Muscle of back (tissue), 11 donors: ENCODE results near the gene MAPK13. TPM values are rescaled to one million over a fixed set of nuclear protein-coding genes. Genes with fewer than 3 reads are reported as not detected.
"Not testable (repeated sequence)": the region's sequence is repeated elsewhere in the genome, so short reads cannot be mapped to it uniquely, and the experiment has no call there.

ENCODE experiments used
- DNase-seq, 3 donors: peaks; one replicate each; pipeline versions ENCODE4 v3.0.0 to v3.0.0-alpha.2; 2013
- polyA plus RNA-seq, 10 donors: library from polyadenylated mRNA; unstranded; fragments of 120-200 nt; gene quantifications; one replicate each; pipeline ENCODE4 v1.2.1, GENCODE V29; 2013; ENCODE audit not compliant: insufficient read length in 10 of 10

The MAPK13 gene
- polyA plus RNA-seq, 10 donors, result 3.3 to 15.4 (median 6.4) TPM

GRCh38 chr6:36113703-36114102, 16.6 kb upstream of the MAPK13 start:
- DNase-seq, result peak in 1 of 3 donors; percentile 43

GRCh38 chr6:36114798-36115408, 15.4 kb upstream of the MAPK13 start:
- DNase-seq, result no peak

- no peak for DNase-seq
These were observed 14.9 kb upstream of the MAPK13 start for GRCh38 chr6:36115412-36115811.

- no peak for DNase-seq
These were observed 14.0 kb upstream of the MAPK13 start for GRCh38 chr6:36116066-36116864.

GRCh38 chr6:36116943-36117342, 13.4 kb upstream of the MAPK13 start:
- no peak for DNase-seq

- no peak for DNase-seq
These were observed 12.4 kb upstream of the MAPK13 start for GRCh38 chr6:36117658-36118549.

- DNase-seq, result no peak
These were observed 11.7 kb upstream of the MAPK13 start for GRCh38 chr6:36118550-36119107.

- DNase-seq, result no peak
These were observed 11.1 kb upstream of the MAPK13 start for GRCh38 chr6:36119209-36119608.

- DNase-seq, result no peak
These were observed 10.3 kb upstream of the MAPK13 start for GRCh38 chr6:36120018-36120417.

- DNase-seq, result no peak
These were observed 9.8 kb upstream of the MAPK13 start for GRCh38 chr6:36120539-36120938.

- no peak for DNase-seq
These were observed 9.1 kb upstream of the MAPK13 start for GRCh38 chr6:36120979-36121786.

GRCh38 chr6:36121787-36122494, 8.4 kb upstream of the MAPK13 start:
- DNase-seq, result no peak

- no peak for DNase-seq
These were observed 7.6 kb upstream of the MAPK13 start for GRCh38 chr6:36122495-36123269.

GRCh38 chr6:36123270-36124139, 6.8 kb upstream of the MAPK13 start:
- peak; percentile 67 to 77 (median 74) for DNase-seq

- not testable (repeated sequence) for DNase-seq
These were observed 6.0 kb upstream of the MAPK13 start for GRCh38 chr6:36124346-36124745.

GRCh38 chr6:36124881-36125280, 5.4 kb upstream of the MAPK13 start:
- DNase-seq, result no peak

- no peak for DNase-seq
These were observed 4.7 kb upstream of the MAPK13 start for GRCh38 chr6:36125575-36125974.

- DNase-seq, result no peak
These were observed 4.2 kb upstream of the MAPK13 start for GRCh38 chr6:36126121-36126520.
